ENCODE results near the gene POLR2A.

Gene POLR2A

GRCh38 chr17:7501729-7502128, 17.6 kb downstream of the POLR2A start:
- H3K4me3 ChIP-seq (ENCODE audit: low read depth, low read length), result no peak overlapping the region
- H3K9me3 ChIP-seq (ENCODE audit: insufficient read depth, low read depth, low read length), result peaks cover 2% of the 10 kb centered on the region
- no peak overlapping the region for H3K27ac ChIP-seq (ENCODE audit: low read depth, low read length)
- no peaks in the 10 kb centered on the region for H3K27me3 ChIP-seq (ENCODE audit: insufficient read depth, low read length)
- H3K79me1 ChIP-seq (ENCODE audit: low read length), result no peaks in the 10 kb centered on the region
- H4K8ac ChIP-seq (ENCODE audit: low read depth, low read length), result no peak overlapping the region
- H3K18ac ChIP-seq (ENCODE audit: low read length), result no peak overlapping the region
- no peaks in the 10 kb centered on the region for H3K79me2 ChIP-seq (ENCODE audit: control insufficient read depth, insufficient read depth, low read length, poor library complexity)
- H3K14ac ChIP-seq (ENCODE audit: low read length), result no peak overlapping the region
- H2BK120ac ChIP-seq (ENCODE audit: insufficient read depth, low read length, poor library complexity), result no peak overlapping the region
- no peak overlapping the region for H4K91ac ChIP-seq (ENCODE audit: low read depth, low read length)
- no peak overlapping the region for H2BK5ac ChIP-seq (ENCODE audit: low read depth, low read length, poor library complexity)
- H2BK12ac ChIP-seq (ENCODE audit: low read length), result no peak overlapping the region
- H2AFZ ChIP-seq (ENCODE audit: insufficient read depth, low read length, poor library complexity), result no peak overlapping the region
- no peak overlapping the region for H2AK5ac ChIP-seq (ENCODE audit: low read length)
- H3K23ac ChIP-seq (ENCODE audit: low read length), result no peak overlapping the region
- H3K36me3 ChIP-seq (ENCODE audit: control insufficient read depth in 1 of 2, insufficient read depth in 2 of 2, low read length in 2 of 2), result peaks cover 69 to 82% of the 10 kb centered on the region in 2 experiments
- no peak overlapping the region for H4K12ac ChIP-seq (ENCODE audit: low read depth, low read length)
- no peaks in the 10 kb centered on the region for H3K4me1 ChIP-seq (ENCODE audit: control insufficient read depth in 1 of 2, insufficient read depth in 2 of 2, low read length in 2 of 2)
- H3K4ac ChIP-seq (ENCODE audit: low read depth, low read length), result no peak overlapping the region
- no peak overlapping the region for H3K9ac ChIP-seq (ENCODE audit: low read length)
- no peak overlapping the region for H3K4me2 ChIP-seq (ENCODE audit: low read length)
- WGBS (ENCODE audit: extremely low coverage, insufficient coverage, insufficient read length), result 100% methylated on average over 1 of the region's 14 CpGs
- DNase-seq, result no peak

- no CpG with 5 or more reads among the region's 20 CpGs for WGBS (ENCODE audit: extremely low coverage, insufficient coverage, insufficient read length)
- H3K79me1 ChIP-seq (ENCODE audit: low read length), result no peaks in the 10 kb centered on the region
- no peak overlapping the region for H2BK5ac ChIP-seq (ENCODE audit: low read depth, low read length, poor library complexity)
Observed at GRCh38 chr17:7502171-7502847, 18.1 kb downstream of the POLR2A start.

GRCh38 chr17:7502987-7503386, 18.8 kb downstream of the POLR2A start:
- H3K27ac ChIP-seq (ENCODE audit: low read depth, low read length), result no peak overlapping the region

More at GRCh38 chr17:7502171-7502847, 18.1 kb downstream of the POLR2A start:
- no peak overlapping the region for H2AFZ ChIP-seq (ENCODE audit: insufficient read depth, low read length, poor library complexity)
- H3K4me2 ChIP-seq (ENCODE audit: low read length), result no peak overlapping the region
- DNase-seq, result no peak
- H3K14ac ChIP-seq (ENCODE audit: low read length), result no peak overlapping the region
- no peaks in the 10 kb centered on the region for H3K79me2 ChIP-seq (ENCODE audit: control insufficient read depth, insufficient read depth, low read length, poor library complexity)
- H2AK5ac ChIP-seq (ENCODE audit: low read length), result no peak overlapping the region
- no peak overlapping the region for H4K12ac ChIP-seq (ENCODE audit: low read depth, low read length)
- H4K91ac ChIP-seq (ENCODE audit: low read depth, low read length), result no peak overlapping the region
- H2BK120ac ChIP-seq (ENCODE audit: insufficient read depth, low read length, poor library complexity), result no peak overlapping the region
- no peak overlapping the region for H3K4me3 ChIP-seq (ENCODE audit: low read depth, low read length)
- peaks cover 2% of the 10 kb centered on the region for H3K9me3 ChIP-seq (ENCODE audit: insufficient read depth, low read depth, low read length)
- H3K4ac ChIP-seq (ENCODE audit: low read depth, low read length), result no peak overlapping the region
- H3K18ac ChIP-seq (ENCODE audit: low read length), result no peak overlapping the region
- H3K4me1 ChIP-seq (ENCODE audit: control insufficient read depth in 1 of 2, insufficient read depth in 2 of 2, low read length in 2 of 2), result no peaks in the 10 kb centered on the region
- H3K27me3 ChIP-seq (ENCODE audit: insufficient read depth, low read length), result no peaks in the 10 kb centered on the region
- no peak overlapping the region for H3K27ac ChIP-seq (ENCODE audit: low read depth, low read length)
- H3K36me3 ChIP-seq (ENCODE audit: control insufficient read depth in 1 of 2, insufficient read depth in 2 of 2, low read length in 2 of 2), result peaks cover 66 to 82% of the 10 kb centered on the region in 2 experiments
- no peak overlapping the region for H3K23ac ChIP-seq (ENCODE audit: low read length)
- H2BK12ac ChIP-seq (ENCODE audit: low read length), result no peak overlapping the region
- no peak overlapping the region for H4K8ac ChIP-seq (ENCODE audit: low read depth, low read length)
- no peak overlapping the region for H3K9ac ChIP-seq (ENCODE audit: low read length)

GRCh38 chr17:7503521-7503920, 19.4 kb downstream of the POLR2A start:
- Histone ChIP-seq H4K8ac (ENCODE audit: low read depth, low read length) (no peak overlapping the region), H2AK5ac (ENCODE audit: low read length) (no peak overlapping the region), H3K79me2 (ENCODE audit: control insufficient read depth, insufficient read depth, low read length, poor library complexity) (no peaks in the 10 kb centered on the region), H3K4ac (ENCODE audit: low read depth, low read length) (no peak overlapping the region), H3K4me1 (ENCODE audit: control insufficient read depth in 1 of 2, insufficient read depth in 2 of 2, low read length in 2 of 2) (no peaks in the 10 kb centered on the region), H3K27ac (ENCODE audit: low read depth, low read length) (no peak overlapping the region), H3K14ac (ENCODE audit: low read length) (no peak overlapping the region), H4K12ac (ENCODE audit: low read depth, low read length) (no peak overlapping the region), H3K9me3 (ENCODE audit: insufficient read depth, low read depth, low read length) (no peaks in the 10 kb centered on the region), H2BK5ac (ENCODE audit: low read depth, low read length, poor library complexity) (no peak overlapping the region), H2AFZ (ENCODE audit: insufficient read depth, low read length, poor library complexity) (no peak overlapping the region), H2BK12ac (ENCODE audit: low read length) (no peak overlapping the region), H4K91ac (ENCODE audit: low read depth, low read length) (no peak overlapping the region), H3K18ac (ENCODE audit: low read length) (no peak overlapping the region), H3K23ac (ENCODE audit: low read length) (no peak overlapping the region), H2BK120ac (ENCODE audit: insufficient read depth, low read length, poor library complexity) (no peak overlapping the region), H3K4me2 (ENCODE audit: low read length) (no peak overlapping the region), H3K4me3 (ENCODE audit: low read depth, low read length) (no peak overlapping the region), H3K9ac (ENCODE audit: low read length) (no peak overlapping the region), H3K27me3 (ENCODE audit: insufficient read depth, low read length) (no peaks in the 10 kb centered on the region), H3K79me1 (ENCODE audit: low read length) (no peaks in the 10 kb centered on the region), H3K36me3 (ENCODE audit: control insufficient read depth in 1 of 2, insufficient read depth in 2 of 2, low read length in 2 of 2) (peaks cover 64 to 79% of the 10 kb centered on the region in 2 experiments)
- no CpG with 5 or more reads among the region's 8 CpGs for WGBS (ENCODE audit: extremely low coverage, insufficient coverage, insufficient read length)
- DNase-seq, result no peak

More at GRCh38 chr17:7502987-7503386, 18.8 kb downstream of the POLR2A start:
- Histone ChIP-seq H4K12ac (ENCODE audit: low read depth, low read length) (no peak overlapping the region), H2BK5ac (ENCODE audit: low read depth, low read length, poor library complexity) (no peak overlapping the region), H3K79me2 (ENCODE audit: control insufficient read depth, insufficient read depth, low read length, poor library complexity) (no peaks in the 10 kb centered on the region), H3K4me1 (ENCODE audit: control insufficient read depth in 1 of 2, insufficient read depth in 2 of 2, low read length in 2 of 2) (no peaks in the 10 kb centered on the region), H2AFZ (ENCODE audit: insufficient read depth, low read length, poor library complexity) (no peak overlapping the region), H4K8ac (ENCODE audit: low read depth, low read length) (no peak overlapping the region), H3K36me3 (ENCODE audit: control insufficient read depth in 1 of 2, insufficient read depth in 2 of 2, low read length in 2 of 2) (peaks cover 62 to 79% of the 10 kb centered on the region in 2 experiments), H3K18ac (ENCODE audit: low read length) (no peak overlapping the region), H3K79me1 (ENCODE audit: low read length) (no peaks in the 10 kb centered on the region), H2BK120ac (ENCODE audit: insufficient read depth, low read length, poor library complexity) (no peak overlapping the region), H3K14ac (ENCODE audit: low read length) (no peak overlapping the region), H3K23ac (ENCODE audit: low read length) (no peak overlapping the region), H3K27me3 (ENCODE audit: insufficient read depth, low read length) (no peaks in the 10 kb centered on the region), H3K9ac (ENCODE audit: low read length) (no peak overlapping the region), H4K91ac (ENCODE audit: low read depth, low read length) (no peak overlapping the region), H3K4me3 (ENCODE audit: low read depth, low read length) (no peak overlapping the region), H3K4me2 (ENCODE audit: low read length) (no peak overlapping the region), H2BK12ac (ENCODE audit: low read length) (no peak overlapping the region), H3K9me3 (ENCODE audit: insufficient read depth, low read depth, low read length) (peaks cover 2% of the 10 kb centered on the region), H2AK5ac (ENCODE audit: low read length) (no peak overlapping the region), H3K4ac (ENCODE audit: low read depth, low read length) (no peak overlapping the region)
- DNase-seq, result no peak
- WGBS (ENCODE audit: extremely low coverage, insufficient coverage, insufficient read length), result no CpG with 5 or more reads among the region's 14 CpGs
